Measurements from ENCODE around the gene BCL2L11.

DNA sequence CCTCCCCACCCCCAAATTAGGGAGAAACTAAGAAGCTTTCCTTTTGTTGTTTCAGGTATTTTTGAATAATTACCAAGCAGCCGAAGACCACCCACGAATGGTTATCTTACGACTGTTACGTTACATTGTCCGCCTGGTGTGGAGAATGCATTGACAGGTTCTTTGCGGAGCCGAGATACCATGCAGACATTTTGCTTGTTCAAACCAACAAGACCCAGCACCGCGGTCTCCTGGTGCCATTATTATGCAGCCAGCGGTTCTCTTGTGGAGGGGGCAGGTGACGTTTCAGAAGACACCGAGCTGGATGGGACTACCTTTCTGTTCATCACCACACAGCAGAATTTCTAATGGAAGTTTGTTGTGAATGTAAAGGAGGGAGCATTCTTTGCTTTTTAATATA is 43.4 kb downstream of the BCL2L11 start:
- TF ChIP-seq, protein P1, sequence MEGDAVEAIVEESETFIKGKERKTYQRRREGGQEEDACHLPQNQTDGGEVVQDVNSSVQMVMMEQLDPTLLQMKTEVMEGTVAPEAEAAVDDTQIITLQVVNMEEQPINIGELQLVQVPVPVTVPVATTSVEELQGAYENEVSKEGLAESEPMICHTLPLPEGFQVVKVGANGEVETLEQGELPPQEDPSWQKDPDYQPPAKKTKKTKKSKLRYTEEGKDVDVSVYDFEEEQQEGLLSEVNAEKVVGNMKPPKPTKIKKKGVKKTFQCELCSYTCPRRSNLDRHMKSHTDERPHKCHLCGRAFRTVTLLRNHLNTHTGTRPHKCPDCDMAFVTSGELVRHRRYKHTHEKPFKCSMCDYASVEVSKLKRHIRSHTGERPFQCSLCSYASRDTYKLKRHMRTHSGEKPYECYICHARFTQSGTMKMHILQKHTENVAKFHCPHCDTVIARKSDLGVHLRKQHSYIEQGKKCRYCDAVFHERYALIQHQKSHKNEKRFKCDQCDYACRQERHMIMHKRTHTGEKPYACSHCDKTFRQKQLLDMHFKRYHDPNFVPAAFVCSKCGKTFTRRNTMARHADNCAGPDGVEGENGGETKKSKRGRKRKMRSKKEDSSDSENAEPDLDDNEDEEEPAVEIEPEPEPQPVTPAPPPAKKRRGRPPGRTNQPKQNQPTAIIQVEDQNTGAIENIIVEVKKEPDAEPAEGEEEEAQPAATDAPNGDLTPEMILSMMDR (IDR thresholded peaks at IDR 0.05) = no peak
- no peak for TF ChIP-seq POLR2A (IDR thresholded peaks at IDR 0.05)

Data from heart left ventricle (tissue), 13 donors.